IPS-NIHi7 (cell line): ENCODE results near the gene NCDN.
"Not testable (repeated sequence)": the region's sequence is repeated elsewhere in the genome, so short reads cannot be mapped to it uniquely, and the experiment has no call there.

Source experiments
- DNase-seq: peaks from one replicate; pipeline ENCODE4 v3.0.0; 2012; ENCODE audit warnings: mixed read lengths; ENCODE audit errors: extremely low spot score

Gene NCDN

GRCh38 chr1:35569936-35570335 lies 12.3 kb downstream of the NCDN start:
- no peak for DNase-seq

GRCh38 chr1:35570589-35571137 lies 13.1 kb downstream of the NCDN start:
- no peak for DNase-seq

GRCh38 chr1:35571263-35571662 lies 13.7 kb downstream of the NCDN start:
- DNase-seq: no peak

- DNase-seq: no peak
Measured at GRCh38 chr1:35572296-35572695, 14.7 kb downstream of the NCDN start.

- DNase-seq: peak; percentile 56
Measured at GRCh38 chr1:35573198-35574124, 15.9 kb downstream of the NCDN start, which contains the start of gene TFAP2E. TFAP2E (plus strand) TSS chr1:35573314; CDS start chr1:35573578, 264 bp downstream.

- DNase-seq: no peak
Measured at GRCh38 chr1:35574125-35574654, 16.6 kb downstream of the NCDN start.

GRCh38 chr1:35574655-35575415 lies 17.2 kb downstream of the NCDN start:
- no peak for DNase-seq

- DNase-seq: no peak
Measured at GRCh38 chr1:35575416-35575958, 17.9 kb downstream of the NCDN start.

- DNase-seq: no peak
Measured at GRCh38 chr1:35576061-35576765, 18.6 kb downstream of the NCDN start.

- not testable (repeated sequence) for DNase-seq
Measured at GRCh38 chr1:35576766-35577070, 19.1 kb downstream of the NCDN start.

- DNase-seq: no peak
Measured at GRCh38 chr1:35577071-35577998, 19.7 kb downstream of the NCDN start.

GRCh38 chr1:35580949-35581388 lies 23.4 kb downstream of the NCDN start:
- DNase-seq: no peak

- DNase-seq: not testable (repeated sequence)
Measured at GRCh38 chr1:35581621-35582020, 24.0 kb downstream of the NCDN start.

GRCh38 chr1:35585281-35585680 lies 27.7 kb downstream of the NCDN start:
- DNase-seq: no peak

GRCh38 chr1:35585805-35586204 lies 28.2 kb downstream of the NCDN start:
- not testable (repeated sequence) for DNase-seq

- no peak for DNase-seq
Measured at GRCh38 chr1:35586808-35587207, 29.2 kb downstream of the NCDN start.

GRCh38 chr1:35587736-35588135 lies 30.1 kb downstream of the NCDN start:
- no peak for DNase-seq

GRCh38 chr1:35588197-35588910 lies 30.8 kb downstream of the NCDN start:
- DNase-seq: no peak
